ENCODE measurements around the gene RAVER1.
"Not testable (repeated sequence)": the region's sequence is repeated elsewhere in the genome, so short reads cannot be mapped to it uniquely, and the experiment has no call there.

RAVER1 gene

GRCh38 chr19:10289167-10289835 lies 44.0 kb downstream of the RAVER1 start:
- DNase-seq = peak; percentile 65

GRCh38 chr19:10288662-10289166 lies 44.6 kb downstream of the RAVER1 start:
- DNase-seq = peak; percentile 48

- DNase-seq = no peak
Observed at GRCh38 chr19:10286803-10287737, 46.3 kb downstream of the RAVER1 start, which contains the start of gene ICAM4. Gene ICAM4, plus strand, starts transcription at chr19:10286955. Its CDS starts 58 bp downstream, at chr19:10287013.

GRCh38 chr19:10285393-10285792 lies 47.9 kb downstream of the RAVER1 start:
- no peak for DNase-seq

GRCh38 chr19:10284960-10285278 lies 48.4 kb downstream of the RAVER1 start:
- no peak for DNase-seq

GRCh38 chr19:10284065-10284959 lies 49.0 kb downstream of the RAVER1 start:
- DNase-seq = no peak

- no peak for DNase-seq
Observed at GRCh38 chr19:10283301-10284064, 49.8 kb downstream of the RAVER1 start.

GRCh38 chr19:10282043-10282442 lies 51.3 kb downstream of the RAVER1 start:
- DNase-seq = not testable (repeated sequence)

GRCh38 chr19:10279737-10280442 lies 53.4 kb downstream of the RAVER1 start:
- DNase-seq = no peak

GRCh38 chr19:10278935-10279334 lies 54.4 kb downstream of the RAVER1 start:
- no peak for DNase-seq

- DNase-seq = no peak
Observed at GRCh38 chr19:10277795-10278589, 55.3 kb downstream of the RAVER1 start.

GRCh38 chr19:10274589-10274988 lies 58.7 kb downstream of the RAVER1 start:
- DNase-seq = no peak

- DNase-seq = peak; percentile 43
Observed at GRCh38 chr19:10271543-10272086, 61.7 kb downstream of the RAVER1 start.

- peak; percentile 70 for DNase-seq
Observed at GRCh38 chr19:10270616-10271394, 62.5 kb downstream of the RAVER1 start, which contains the start of gene ICAM1. Gene ICAM1, plus strand, starts transcription at chr19:10271120. Its CDS starts 40 bp downstream, at chr19:10271160.

- DNase-seq = peak; percentile 63
Observed at GRCh38 chr19:10270180-10270615, 63.1 kb downstream of the RAVER1 start.

- peak; percentile 89 for DNase-seq
Observed at GRCh38 chr19:10269333-10270179, 63.8 kb downstream of the RAVER1 start.

- DNase-seq = no peak
Observed at GRCh38 chr19:10268071-10268470, 65.3 kb downstream of the RAVER1 start.

- no peak for DNase-seq
Observed at GRCh38 chr19:10266706-10267105, 66.6 kb downstream of the RAVER1 start.
